ENCODE results near the gene SIGLEC11. TPM values are rescaled to one million over a fixed set of nuclear protein-coding genes. Genes with fewer than 3 reads are reported as not detected.
"Not testable (repeated sequence)": the region's sequence is repeated elsewhere in the genome, so short reads cannot be mapped to it uniquely, and the experiment has no call there.

SIGLEC11 gene, protein sequence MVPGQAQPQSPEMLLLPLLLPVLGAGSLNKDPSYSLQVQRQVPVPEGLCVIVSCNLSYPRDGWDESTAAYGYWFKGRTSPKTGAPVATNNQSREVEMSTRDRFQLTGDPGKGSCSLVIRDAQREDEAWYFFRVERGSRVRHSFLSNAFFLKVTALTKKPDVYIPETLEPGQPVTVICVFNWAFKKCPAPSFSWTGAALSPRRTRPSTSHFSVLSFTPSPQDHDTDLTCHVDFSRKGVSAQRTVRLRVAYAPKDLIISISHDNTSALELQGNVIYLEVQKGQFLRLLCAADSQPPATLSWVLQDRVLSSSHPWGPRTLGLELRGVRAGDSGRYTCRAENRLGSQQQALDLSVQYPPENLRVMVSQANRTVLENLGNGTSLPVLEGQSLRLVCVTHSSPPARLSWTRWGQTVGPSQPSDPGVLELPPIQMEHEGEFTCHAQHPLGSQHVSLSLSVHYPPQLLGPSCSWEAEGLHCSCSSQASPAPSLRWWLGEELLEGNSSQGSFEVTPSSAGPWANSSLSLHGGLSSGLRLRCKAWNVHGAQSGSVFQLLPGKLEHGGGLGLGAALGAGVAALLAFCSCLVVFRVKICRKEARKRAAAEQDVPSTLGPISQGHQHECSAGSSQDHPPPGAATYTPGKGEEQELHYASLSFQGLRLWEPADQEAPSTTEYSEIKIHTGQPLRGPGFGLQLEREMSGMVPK
- total RNA-seq (2014; rRNA removed; shearing (Covaris generic)), result 2.7 and 4.5 TPM in 2 replicates

DNA sequence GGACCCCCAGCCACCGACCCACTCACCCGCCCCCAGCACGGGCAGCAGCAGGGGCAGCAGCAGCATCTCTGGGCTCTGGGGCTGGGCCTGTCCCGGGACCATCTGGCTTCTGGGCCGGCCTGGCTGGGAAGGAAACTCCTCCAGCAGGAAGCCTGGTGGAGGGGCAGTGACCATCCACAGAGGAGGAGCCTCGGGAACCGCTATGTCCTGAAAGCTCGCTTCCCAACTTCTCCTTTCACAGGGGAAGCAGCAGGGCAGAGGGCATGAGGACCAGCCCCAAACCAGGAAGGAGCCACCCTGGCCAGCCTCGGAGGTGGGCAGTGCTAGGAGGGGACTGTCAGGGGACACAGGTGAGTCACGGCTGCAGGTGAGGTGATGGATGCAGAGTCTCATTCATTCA lies at the start of gene SIGLEC11:
SIGLEC11 (minus strand) TSS at position 193 of the 400 bp plus-strand sequence; CDS start at position 102, 91 bp downstream.
- not testable (repeated sequence) for H3K9me3 ChIP-seq (replicated peaks); H3K4me3 ChIP-seq; H3K27ac ChIP-seq; H3K36me3 ChIP-seq; H3K27me3 ChIP-seq; DNase-seq
- peaks cover 13% of the 10 kb centered on the region for H3K4me1 ChIP-seq

DNA sequence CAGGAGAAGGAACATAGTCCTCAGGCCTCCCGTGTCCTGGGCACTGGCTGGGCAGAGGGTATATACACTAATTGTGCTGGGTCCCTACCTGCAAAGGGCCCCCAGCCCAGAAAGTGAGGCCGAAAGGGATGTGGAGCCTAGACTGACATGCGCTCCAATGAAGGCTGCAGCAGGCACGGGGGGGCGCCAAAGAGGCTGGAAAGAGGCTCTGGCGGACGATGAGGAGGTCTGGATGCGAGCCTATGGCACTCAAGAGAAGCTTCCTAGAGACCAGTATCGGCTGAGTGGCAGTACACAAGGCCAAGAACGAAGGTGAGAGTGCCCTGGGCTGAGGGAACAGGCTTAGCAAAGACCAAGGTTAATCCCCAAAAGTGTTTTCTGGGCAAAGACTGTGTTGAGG lies 47.6 kb upstream of the SIGLEC11 start:
- Histone ChIP-seq H3K36me3 (peaks cover 9% of the 10 kb centered on the region), H3K4me3 (no peak overlapping the region), H3K27ac (no peak overlapping the region), H3K27me3 (no peaks in the 10 kb centered on the region), H3K9me3 (replicated peaks) (no peaks in the 10 kb centered on the region), H3K4me1 (peaks cover 3% of the 10 kb centered on the region; the same call in 1 of the 2 replicates)
- no peak for DNase-seq

DNA sequence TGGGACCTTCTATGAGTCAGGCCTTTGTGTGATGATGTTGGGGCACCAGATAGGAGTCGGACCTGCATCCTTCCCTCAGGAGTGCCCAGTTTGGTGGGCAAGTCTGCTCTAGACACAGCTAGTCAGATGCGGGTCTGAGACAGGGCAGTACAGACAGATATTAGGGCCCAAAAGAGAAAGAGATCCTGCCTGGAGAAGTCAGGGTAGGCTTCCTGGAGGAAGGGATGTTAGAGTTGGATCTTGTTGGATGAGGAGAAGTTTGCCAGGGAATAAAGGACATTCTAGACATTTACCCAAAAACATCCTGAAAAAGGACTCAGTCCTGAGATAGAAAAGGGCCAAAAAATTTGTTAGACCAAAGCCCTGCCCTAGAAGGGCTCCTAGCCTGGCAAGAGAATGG lies 47.0 kb upstream of the SIGLEC11 start:
- peaks cover 11% of the 10 kb centered on the region for H3K36me3 ChIP-seq
- H3K27ac ChIP-seq, result no peak overlapping the region
- H3K4me3 ChIP-seq, result no peak overlapping the region
- peaks cover 3% of the 10 kb centered on the region; the same call in 1 of the 2 replicates for H3K4me1 ChIP-seq
- H3K9me3 ChIP-seq (replicated peaks), result no peaks in the 10 kb centered on the region
- no peak for DNase-seq
- H3K27me3 ChIP-seq, result no peaks in the 10 kb centered on the region

DNA sequence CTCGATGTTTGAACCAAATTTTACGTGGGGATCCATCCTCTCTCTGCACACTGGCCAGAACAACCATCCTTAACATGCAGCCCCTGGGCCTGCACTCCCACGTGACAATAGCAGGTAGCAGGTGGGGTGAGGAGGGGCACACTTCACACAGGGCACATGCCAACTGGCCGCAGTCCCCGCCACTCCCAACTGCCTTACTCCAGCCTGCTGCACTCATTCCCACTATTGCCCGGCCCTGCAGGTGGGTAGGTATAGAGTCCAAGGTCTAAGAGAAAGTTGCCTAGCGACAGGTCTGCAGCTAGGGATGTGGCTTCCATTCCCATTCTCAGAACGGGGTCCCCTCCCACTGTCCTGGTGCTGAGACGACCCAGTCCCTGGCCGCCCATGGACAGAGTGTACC lies 46.2 kb upstream of the SIGLEC11 start:
- H3K27ac ChIP-seq, result no peak overlapping the region

DNA sequence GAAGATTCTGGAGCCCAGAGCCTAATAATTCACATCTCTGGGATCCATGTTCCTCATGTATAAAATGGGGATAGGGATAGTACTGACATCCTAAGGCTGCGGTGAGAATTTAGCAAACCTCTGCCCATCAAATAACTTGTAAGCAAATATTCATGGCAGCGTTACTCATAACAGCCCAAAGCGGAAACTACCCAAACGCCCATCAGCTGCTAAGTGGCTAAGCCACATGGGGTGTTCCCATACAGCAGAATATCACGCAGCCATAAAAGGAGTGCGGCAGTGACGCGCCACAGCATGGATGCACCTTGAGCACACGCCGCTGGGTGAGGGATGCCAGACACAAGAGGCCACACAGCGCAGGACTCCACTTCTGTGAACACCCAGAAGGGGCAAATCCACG lies 44.5 kb upstream of the SIGLEC11 start:
- H3K36me3 ChIP-seq, result peaks cover 11% of the 10 kb centered on the region; the same call in 1 of the 2 replicates

More for the DNA sequence above, 46.2 kb upstream of the SIGLEC11 start:
- no peaks in the 10 kb centered on the region for H3K9me3 ChIP-seq (replicated peaks)
- DNase-seq, result no peak
- H3K27me3 ChIP-seq, result no peaks in the 10 kb centered on the region
- peaks cover 11% of the 10 kb centered on the region for H3K36me3 ChIP-seq
- no peak overlapping the region for H3K4me3 ChIP-seq
- H3K4me1 ChIP-seq, result peaks cover 3% of the 10 kb centered on the region; the same call in 1 of the 2 replicates

DNA sequence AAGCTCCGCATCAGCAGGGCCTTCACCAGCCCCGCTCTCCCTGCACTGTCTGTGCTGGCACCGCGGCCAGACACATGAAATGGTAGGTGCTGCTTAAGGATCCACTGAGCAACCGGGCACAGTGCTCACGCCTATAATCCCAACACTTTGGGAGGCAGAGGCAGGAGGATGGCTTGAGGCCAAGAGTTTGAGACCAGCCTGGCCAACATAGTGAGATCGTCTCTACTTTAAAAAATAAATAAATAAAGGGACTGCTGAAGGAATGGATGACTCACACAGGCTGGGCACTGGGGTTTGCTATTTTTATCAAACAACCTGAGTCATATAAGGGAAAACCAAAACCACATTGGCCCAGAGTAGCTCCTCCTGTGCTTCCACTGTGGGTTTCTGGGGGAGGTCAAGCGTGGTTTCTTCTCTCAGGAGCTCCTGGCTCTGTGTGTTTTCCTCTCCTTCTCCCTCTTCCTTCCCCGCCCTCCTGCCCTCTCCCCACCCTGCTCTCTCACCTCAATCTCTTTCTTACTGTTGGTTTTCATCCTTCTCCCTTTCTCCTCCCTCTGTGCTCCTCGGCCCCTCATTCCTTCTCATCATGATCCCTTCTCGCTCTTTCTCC lies 42.9 kb upstream of the SIGLEC11 start:
- H3K9me3 ChIP-seq (replicated peaks), result no peaks in the 10 kb centered on the region
- peaks cover 11% of the 10 kb centered on the region; the same call in 1 of the 2 replicates for H3K36me3 ChIP-seq
- peaks cover 3% of the 10 kb centered on the region; the same call in 1 of the 2 replicates for H3K4me1 ChIP-seq
- no peaks in the 10 kb centered on the region for H3K27me3 ChIP-seq
- peak; percentile 57 to 61 for DNase-seq
- H3K27ac ChIP-seq, result no peak overlapping the region
- H3K4me3 ChIP-seq, result no peak overlapping the region

More for the DNA sequence above, 44.5 kb upstream of the SIGLEC11 start:
- Histone ChIP-seq H3K27me3 (no peaks in the 10 kb centered on the region), H3K4me1 (peaks cover 3% of the 10 kb centered on the region; the same call in 1 of the 2 replicates), H3K4me3 (no peak overlapping the region), H3K9me3 (replicated peaks) (no peaks in the 10 kb centered on the region), H3K27ac (no peak overlapping the region)
- DNase-seq, result no peak

DNA sequence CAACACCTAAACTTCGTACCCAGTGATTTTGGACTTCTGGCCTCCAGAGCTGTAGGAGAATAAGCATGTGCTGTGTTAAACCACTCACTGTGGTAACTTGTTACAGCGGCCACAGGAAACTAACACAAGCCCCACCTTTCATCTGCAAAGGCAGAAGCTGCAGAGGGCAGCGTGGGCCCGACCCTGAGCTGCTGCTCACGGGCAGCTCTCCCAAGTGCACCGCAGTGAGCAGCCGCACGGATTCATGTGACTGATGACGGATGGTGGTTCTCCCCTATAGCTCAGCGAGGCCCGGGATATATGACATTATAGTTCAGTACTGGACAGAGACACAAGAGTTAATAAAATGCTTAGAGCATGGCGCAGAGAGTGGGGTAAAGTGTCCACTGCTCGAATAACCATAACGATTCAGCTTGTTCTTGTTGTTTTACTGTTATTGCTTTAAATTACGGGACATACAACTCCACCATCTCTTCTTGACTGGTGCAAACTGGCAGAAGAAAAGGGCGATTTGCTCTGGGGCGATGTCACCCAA lies 42.3 kb upstream of the SIGLEC11 start:
- Histone ChIP-seq H3K27ac (no peak overlapping the region), H3K4me3 (no peak overlapping the region), H3K4me1 (peaks cover 3% of the 10 kb centered on the region; the same call in 1 of the 2 replicates), H3K27me3 (no peaks in the 10 kb centered on the region), H3K9me3 (replicated peaks) (no peaks in the 10 kb centered on the region), H3K36me3 (peaks cover 11% of the 10 kb centered on the region; the same call in 1 of the 2 replicates)
- DNase-seq, result no peak

DNA sequence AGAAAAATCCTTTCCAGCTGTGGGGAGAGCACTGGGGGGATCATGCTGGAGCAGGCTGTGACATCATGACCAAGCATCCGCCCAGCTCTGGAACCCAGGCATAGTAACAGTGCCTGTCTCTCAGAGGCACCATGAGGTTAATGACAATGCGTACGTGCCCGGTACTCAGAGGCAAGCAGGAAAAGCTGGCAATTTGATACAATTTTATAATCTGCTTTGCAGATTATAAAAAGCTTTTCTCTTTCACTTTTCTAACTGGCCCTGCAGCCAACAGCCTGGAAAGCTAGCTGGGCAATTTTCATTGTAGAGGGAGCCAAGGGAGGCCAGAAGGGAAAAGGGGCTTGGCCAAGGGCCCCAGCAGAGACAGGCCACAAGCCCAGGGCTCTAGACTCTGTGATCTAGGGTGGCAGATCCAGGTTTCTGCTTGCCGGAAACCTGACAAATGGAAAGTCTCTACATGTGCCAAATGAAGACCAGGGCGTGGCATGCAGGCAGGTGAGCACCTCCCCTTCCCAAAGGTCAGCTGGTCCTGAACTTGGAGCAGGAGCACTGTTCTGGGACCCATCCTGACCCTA lies 41.5 kb upstream of the SIGLEC11 start:
- Histone ChIP-seq H3K36me3 (peaks cover 11% of the 10 kb centered on the region; the same call in 1 of the 2 replicates), H3K27me3 (no peaks in the 10 kb centered on the region), H3K4me3 (no peak overlapping the region), H3K9me3 (replicated peaks) (no peaks in the 10 kb centered on the region), H3K27ac (no peak overlapping the region), H3K4me1 (peaks cover 3% of the 10 kb centered on the region; the same call in 1 of the 2 replicates)
- no peak for DNase-seq

DNA sequence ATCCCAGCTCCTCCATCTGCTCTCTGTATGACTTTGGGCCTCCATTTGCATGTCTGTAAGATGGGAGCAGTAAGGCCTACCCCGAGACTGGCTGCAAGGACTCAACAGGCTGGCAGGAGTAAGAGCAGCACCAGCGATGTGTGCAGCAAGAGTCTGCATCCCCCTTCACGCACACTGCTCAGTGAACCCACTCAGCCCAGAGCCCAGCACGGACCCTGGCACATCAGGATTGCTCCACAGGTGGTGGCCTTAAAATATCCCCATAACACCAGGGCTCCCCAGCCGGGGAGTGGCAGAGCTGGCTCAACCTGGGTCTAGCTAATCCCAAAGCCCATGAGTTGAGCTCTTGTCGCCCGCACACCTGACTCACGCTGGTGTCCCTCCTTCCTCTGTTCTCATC lies 40.8 kb upstream of the SIGLEC11 start:
- peaks cover 3% of the 10 kb centered on the region; the same call in 1 of the 2 replicates for H3K4me1 ChIP-seq
- no peak overlapping the region for H3K27ac ChIP-seq
- peaks cover 11% of the 10 kb centered on the region; the same call in 1 of the 2 replicates for H3K36me3 ChIP-seq
- H3K27me3 ChIP-seq, result no peaks in the 10 kb centered on the region
- no peak overlapping the region for H3K4me3 ChIP-seq
- no peaks in the 10 kb centered on the region for H3K9me3 ChIP-seq (replicated peaks)
- no peak for DNase-seq

DNA sequence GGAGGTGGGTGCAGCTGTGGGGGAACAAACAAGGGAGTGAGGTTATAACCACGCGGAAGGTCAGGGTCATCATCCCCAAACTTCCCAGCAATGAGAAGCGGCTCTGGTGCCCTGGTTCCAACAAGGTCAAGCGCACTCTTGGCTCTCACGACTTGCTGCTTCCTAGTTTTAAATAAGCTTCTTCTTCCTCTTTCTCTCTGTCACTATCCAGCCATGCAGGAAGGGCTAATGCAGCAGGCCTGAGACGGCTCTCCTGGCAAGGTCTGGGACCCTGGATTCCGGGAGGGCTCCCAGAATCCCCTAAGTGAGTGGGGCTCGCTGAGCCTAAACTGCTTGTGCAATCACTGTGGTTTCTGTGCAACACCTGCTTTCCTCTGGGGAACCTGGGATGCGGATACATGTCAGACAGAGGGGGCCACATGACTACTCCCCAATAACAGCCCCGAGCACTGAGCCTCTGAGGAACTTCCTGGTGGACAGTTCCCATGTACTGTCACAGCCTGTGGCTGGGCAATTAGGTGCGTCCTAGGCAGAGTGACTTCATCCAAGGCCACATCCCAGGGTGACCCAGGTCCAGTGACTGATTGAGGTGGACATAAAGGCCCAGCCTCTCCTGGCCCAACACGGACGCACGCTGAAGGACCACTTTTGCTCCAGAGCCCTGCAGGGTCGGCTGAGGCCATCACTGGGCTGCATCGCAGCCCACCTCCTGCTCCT lies 40.0 kb upstream of the SIGLEC11 start:
- Histone ChIP-seq H3K4me1 (peaks cover 3% of the 10 kb centered on the region; the same call in 1 of the 2 replicates), H3K27me3 (no peaks in the 10 kb centered on the region), H3K27ac (no peak overlapping the region), H3K4me3 (no peak overlapping the region), H3K36me3 (peaks cover 10% of the 10 kb centered on the region; the same call in 1 of the 2 replicates), H3K9me3 (replicated peaks) (no peaks in the 10 kb centered on the region)
- DNase-seq, result no peak

DNA sequence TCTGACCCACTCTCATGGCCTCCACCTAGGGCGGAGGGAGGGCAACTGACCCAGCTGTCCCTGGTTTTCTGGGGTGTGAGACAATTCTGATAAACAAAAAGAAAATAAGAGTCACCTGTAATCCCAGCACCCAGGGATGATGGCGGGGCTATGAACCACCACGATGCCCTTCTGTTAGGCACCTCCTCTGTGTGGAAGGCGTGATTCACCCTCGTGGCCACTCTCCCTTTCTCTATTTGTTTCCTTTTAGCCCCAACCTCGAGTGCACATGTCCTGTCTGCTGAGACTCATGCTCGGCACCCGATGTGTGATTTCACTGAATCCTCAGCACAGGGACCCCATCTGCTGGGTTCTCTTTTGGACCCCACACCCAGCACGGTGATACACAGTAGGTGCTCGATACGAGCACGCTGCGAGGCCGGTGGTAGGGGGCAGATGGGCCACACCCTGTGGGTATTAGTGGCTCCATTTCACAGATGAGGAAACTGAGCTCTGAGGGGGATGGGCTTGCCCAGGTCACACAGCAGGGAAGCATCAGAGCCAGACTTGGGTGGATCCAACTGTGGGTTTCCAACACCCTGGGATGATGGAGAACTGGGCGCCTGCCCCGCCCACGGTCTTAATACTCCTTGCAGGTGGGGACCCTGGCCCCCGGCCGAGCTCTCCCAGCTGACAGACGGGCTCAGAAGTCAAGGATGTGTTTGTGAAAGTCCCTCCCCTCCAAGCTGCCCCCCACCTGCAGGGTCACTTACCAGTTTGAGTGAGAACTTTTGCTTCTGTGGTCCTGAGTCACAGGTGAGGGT lies 39.3 kb upstream of the SIGLEC11 start:
- Histone ChIP-seq H3K9me3 (replicated peaks) (no peaks in the 10 kb centered on the region), H3K4me3 (no peak overlapping the region), H3K36me3 (peaks cover 5% of the 10 kb centered on the region; the same call in 1 of the 2 replicates), H3K27ac (no peak overlapping the region), H3K4me1 (peaks cover 3% of the 10 kb centered on the region; the same call in 1 of the 2 replicates), H3K27me3 (no peaks in the 10 kb centered on the region)
- DNase-seq, result no peak

DNA sequence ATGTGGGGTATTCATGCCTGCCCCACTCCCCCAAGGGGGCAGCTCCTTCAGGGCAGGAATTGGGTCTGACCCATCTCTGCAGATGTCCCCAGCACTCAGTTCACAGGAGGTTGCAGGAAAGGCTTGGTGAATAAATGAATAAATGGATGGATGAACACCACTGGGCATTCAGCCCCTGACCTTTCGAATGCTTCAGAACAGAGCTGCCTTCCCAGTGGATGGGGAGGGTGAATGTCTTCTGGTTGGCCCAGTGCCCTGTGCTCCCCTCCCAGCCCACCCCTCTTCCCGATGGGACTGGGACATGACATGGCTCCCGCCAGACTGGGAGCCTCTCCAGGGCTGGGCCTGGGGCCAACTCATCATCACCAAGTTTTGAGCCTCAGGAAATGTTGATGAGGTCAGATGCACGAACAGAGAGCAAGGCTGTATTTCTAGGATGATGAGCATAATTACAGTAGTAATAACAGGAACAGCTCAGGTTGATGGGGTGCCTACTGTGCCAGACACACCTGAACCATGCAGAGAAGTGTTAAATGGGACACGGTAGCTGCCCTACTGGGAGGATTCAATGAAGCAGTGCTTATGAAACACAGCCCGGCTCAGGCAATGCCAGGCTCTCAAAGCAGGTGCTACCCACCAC lies 38.5 kb upstream of the SIGLEC11 start:
- Histone ChIP-seq H3K4me3 (no peak overlapping the region), H3K36me3 (peaks cover 5% of the 10 kb centered on the region; the same call in 1 of the 2 replicates), H3K9me3 (replicated peaks) (no peaks in the 10 kb centered on the region), H3K4me1 (peaks cover 3% of the 10 kb centered on the region; the same call in 1 of the 2 replicates), H3K27ac (no peak overlapping the region), H3K27me3 (no peaks in the 10 kb centered on the region)
- DNase-seq, result no peak

Measured in SJCRH30 (cell line).